ENCODE measurements around the gene PACSIN1. TPM values are rescaled to one million over a fixed set of nuclear protein-coding genes. Genes with fewer than 3 reads are reported as not detected.

The PACSIN1 gene
- total RNA-seq, 1 experiment from 2014 or later: 7.0 TPM

DNA sequence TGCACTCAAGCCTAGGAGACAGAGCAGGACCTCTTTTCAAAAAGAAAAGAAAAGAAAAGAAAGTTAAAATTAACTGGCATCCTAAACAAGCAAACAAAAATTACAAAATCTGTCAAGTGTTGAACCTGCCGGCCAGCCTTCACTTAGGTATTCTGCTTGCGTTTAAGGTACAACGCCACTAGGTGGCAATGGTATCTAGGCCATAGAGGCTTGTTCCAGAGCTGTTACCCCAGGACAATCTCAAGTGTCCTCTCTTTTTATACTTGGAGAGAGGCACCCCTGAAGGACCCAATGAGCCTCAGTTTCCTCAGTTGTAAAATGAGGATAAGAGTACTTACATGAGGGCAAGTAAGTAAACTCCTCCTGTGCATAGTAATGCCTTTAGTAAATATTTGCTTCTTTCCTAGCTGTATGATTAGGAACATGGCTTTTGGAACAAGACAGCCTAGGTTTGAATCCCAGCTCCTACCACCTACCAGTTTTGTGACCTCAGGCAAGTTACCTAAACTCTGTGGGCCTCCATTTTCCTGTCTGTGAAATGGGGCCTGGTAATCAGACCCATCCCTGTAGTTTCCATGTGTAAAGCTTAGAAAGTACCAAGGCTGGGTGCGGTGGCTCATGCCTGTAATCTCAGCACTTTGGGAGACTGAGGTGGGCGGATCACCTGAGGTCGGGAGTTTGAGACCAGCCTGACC lies 5.8 kb upstream of the PACSIN1 start:
- TF ChIP-seq, protein P1, sequence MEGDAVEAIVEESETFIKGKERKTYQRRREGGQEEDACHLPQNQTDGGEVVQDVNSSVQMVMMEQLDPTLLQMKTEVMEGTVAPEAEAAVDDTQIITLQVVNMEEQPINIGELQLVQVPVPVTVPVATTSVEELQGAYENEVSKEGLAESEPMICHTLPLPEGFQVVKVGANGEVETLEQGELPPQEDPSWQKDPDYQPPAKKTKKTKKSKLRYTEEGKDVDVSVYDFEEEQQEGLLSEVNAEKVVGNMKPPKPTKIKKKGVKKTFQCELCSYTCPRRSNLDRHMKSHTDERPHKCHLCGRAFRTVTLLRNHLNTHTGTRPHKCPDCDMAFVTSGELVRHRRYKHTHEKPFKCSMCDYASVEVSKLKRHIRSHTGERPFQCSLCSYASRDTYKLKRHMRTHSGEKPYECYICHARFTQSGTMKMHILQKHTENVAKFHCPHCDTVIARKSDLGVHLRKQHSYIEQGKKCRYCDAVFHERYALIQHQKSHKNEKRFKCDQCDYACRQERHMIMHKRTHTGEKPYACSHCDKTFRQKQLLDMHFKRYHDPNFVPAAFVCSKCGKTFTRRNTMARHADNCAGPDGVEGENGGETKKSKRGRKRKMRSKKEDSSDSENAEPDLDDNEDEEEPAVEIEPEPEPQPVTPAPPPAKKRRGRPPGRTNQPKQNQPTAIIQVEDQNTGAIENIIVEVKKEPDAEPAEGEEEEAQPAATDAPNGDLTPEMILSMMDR (conservative IDR thresholded peaks at IDR 0.05): peak; percentile 92

More for the DNA sequence above, 5.8 kb upstream of the PACSIN1 start:
- H4K8ac ChIP-seq (replicated peaks; ENCODE audit: insufficient read length, low read depth, low read length): no peak overlapping the region
- H2AK5ac ChIP-seq (ENCODE audit: insufficient read length, low read length): no peak overlapping the region
- H3K9ac ChIP-seq (ENCODE audit: extremely low read depth, insufficient read length, low read length): no peak overlapping the region
- H3K4me2 ChIP-seq (ENCODE audit: insufficient read depth, insufficient read length, low read length): no peak overlapping the region
- H2BK12ac ChIP-seq (ENCODE audit: insufficient read length, low read depth, low read length): no peak overlapping the region
- no peak overlapping the region for H4K5ac ChIP-seq (ENCODE audit: insufficient read length, low read depth, low read length)
- H3K4me1 ChIP-seq (ENCODE audit: insufficient read depth, low read length): no peaks in the 10 kb centered on the region
- no peak overlapping the region for H2BK20ac ChIP-seq (ENCODE audit: low read depth, low read length, poor library complexity, severe bottlenecking)
- no peaks in the 10 kb centered on the region for H3K9me3 ChIP-seq (ENCODE audit: control insufficient read depth, low read depth, low read length)
- DNase-seq: peak; percentile 67
- Mint-ChIP-seq H3K27me3 (ENCODE audit: low read depth) (peaks cover 10% of the 10 kb centered on the region), H3K27ac (no peak overlapping the region), H3K36me3 (ENCODE audit: insufficient read depth in 1 of 3, low read depth in 3 of 3) (no peaks in the 10 kb centered on the region), H3K4me3 (no peak overlapping the region; a peak in 1 of 5 replicates), H3K4me1 (peaks cover 19 to 36% of the 10 kb centered on the region in 2 experiments), H3K9me3 (no peaks in the 10 kb centered on the region)
- H3T11ph ChIP-seq (ENCODE audit: low read length): no peak overlapping the region
- no peak overlapping the region for H2BK5ac ChIP-seq (ENCODE audit: insufficient read length, low read length)
- no peak overlapping the region for H3K4ac ChIP-seq (ENCODE audit: low read depth, low read length)
- no peak overlapping the region for H2BK15ac ChIP-seq (ENCODE audit: low read depth, low read length)
- no peak overlapping the region for H3K18ac ChIP-seq (ENCODE audit: insufficient read length, low read depth, low read length)
- no peak overlapping the region for H3K27ac ChIP-seq (ENCODE audit: insufficient read length, low read depth, low read length)
- no peak overlapping the region for H2AFZ ChIP-seq (ENCODE audit: low read length)
- H3K23ac ChIP-seq (ENCODE audit: insufficient read length, low read depth, low read length): no peak overlapping the region
- H3K27me3 ChIP-seq (ENCODE audit: insufficient read depth, low read length): no peaks in the 10 kb centered on the region
- no peak overlapping the region for H2BK120ac ChIP-seq (ENCODE audit: low read depth, low read length, poor library complexity, severe bottlenecking)
- no peak overlapping the region for H4K91ac ChIP-seq (ENCODE audit: insufficient read length, low read depth, low read length)
- H3K79me2 ChIP-seq (ENCODE audit: insufficient read depth, low read length): no peaks in the 10 kb centered on the region
- H3K79me1 ChIP-seq (ENCODE audit: insufficient read depth, low read depth, low read length, poor library complexity, severe bottlenecking): no peaks in the 10 kb centered on the region
- H3K14ac ChIP-seq (ENCODE audit: insufficient read depth, low read length): no peak overlapping the region
- no peak overlapping the region for H3K56ac ChIP-seq (ENCODE audit: insufficient read length, low read depth, low read length)
- H4K20me1 ChIP-seq (ENCODE audit: control insufficient read depth, insufficient read depth, insufficient read length): no peaks in the 10 kb centered on the region
- no peaks in the 10 kb centered on the region for H3K23me2 ChIP-seq (ENCODE audit: insufficient read length, low read depth, low read length, poor library complexity, severe bottlenecking)
- WGBS (ENCODE audit: extremely low coverage, insufficient read length, low lambda C conversion rate): no CpG with 5 or more reads among the region's 6 CpGs
